Anterior cingulate cortex (tissue), 58 donors: ENCODE data around the gene WNT7B.

Source experiments
- DNase-seq, 58 donors: peaks; one replicate each; lab custom pipeline; 2025; lab: John Stamatoyannopoulos, UW

WNT7B gene

DNA sequence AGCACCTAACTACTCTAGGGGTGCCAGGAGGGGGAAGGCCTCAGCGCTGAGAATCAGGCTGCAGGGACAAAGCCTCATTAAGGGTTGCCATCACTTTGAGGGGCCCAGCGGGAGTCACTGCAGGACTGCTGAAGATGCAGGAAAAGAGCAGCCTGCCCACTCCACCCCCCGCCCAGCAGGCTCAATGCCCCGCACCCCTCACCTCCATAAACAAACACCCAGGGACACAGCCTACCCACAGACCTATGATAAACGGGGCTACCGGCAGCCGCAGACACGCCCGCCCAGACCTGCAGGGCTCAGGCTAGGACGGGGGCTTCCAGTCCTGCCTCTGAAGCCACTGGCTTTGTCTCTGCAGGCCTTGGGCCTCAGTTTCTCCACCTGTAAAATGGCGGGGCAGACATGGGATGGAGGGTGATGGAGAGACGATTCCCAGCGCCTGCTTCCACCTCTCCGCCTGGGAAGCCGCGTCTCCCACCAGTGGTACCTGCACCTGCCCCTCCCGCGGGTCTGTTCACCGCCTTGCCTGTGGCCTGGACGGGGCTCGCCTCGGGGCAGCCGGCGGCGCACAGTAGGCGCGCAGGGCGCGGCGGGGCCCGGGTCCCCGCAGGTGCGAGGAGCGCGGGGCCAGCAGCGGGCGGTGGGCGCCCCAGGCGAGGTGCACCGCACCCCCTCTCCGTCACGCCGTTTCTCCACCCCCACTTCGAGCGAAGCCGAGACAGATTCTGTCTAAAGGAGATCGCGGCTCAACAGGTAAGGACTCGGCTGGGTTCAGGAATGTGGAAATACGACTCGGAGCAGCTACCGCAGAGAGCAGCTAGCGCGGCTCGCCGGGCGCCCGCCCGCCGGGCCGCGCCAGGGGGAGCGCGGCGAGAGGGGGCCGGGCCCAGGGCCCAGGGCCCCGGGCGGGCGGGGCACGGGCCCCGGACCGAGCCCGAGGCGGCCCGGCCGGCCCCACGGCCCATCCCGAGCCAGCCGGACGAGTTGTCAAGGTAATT lies 1.5 kb downstream of the WNT7B start:
- DNase-seq: no peak

DNA sequence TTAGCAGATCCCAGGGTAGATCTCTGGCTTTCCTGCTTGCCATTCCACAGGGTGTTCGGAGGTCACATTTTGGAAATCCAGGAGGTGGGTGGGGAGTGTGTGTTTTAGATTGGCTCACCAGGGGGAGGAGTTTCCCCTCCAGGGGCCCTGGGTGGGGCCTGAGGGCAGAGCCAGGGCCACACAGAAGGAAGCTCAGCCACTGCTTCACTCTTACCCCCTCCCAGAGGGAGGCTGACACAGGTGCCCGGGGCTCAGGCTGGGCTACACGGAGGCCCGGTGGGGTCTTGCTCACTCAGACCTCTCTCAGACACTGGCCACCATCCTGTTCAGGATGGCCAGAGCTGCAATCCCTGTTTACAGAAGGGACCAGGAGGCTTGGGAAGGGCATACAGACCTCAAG lies 2.5 kb downstream of the WNT7B start:
- DNase-seq: no peak

DNA sequence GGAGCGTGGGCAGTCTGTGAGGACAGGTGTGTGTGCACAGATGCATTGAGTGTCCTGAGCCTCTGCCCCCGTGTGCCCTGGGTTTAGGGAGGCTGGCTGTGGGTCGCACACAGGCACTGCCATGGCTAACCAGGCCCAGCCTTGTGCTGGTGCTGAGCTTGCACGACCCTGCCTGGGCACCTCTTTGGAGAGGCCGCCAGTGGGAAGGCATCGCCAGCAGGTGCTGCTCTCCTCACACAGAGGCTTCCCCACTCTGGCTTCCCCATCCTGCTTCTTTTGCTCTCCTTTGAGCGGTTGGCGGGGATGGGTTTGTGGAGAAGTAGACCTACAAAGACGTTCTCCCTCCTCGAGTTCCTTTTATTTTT lies 4.1 kb downstream of the WNT7B start:
- DNase-seq: no peak

DNA sequence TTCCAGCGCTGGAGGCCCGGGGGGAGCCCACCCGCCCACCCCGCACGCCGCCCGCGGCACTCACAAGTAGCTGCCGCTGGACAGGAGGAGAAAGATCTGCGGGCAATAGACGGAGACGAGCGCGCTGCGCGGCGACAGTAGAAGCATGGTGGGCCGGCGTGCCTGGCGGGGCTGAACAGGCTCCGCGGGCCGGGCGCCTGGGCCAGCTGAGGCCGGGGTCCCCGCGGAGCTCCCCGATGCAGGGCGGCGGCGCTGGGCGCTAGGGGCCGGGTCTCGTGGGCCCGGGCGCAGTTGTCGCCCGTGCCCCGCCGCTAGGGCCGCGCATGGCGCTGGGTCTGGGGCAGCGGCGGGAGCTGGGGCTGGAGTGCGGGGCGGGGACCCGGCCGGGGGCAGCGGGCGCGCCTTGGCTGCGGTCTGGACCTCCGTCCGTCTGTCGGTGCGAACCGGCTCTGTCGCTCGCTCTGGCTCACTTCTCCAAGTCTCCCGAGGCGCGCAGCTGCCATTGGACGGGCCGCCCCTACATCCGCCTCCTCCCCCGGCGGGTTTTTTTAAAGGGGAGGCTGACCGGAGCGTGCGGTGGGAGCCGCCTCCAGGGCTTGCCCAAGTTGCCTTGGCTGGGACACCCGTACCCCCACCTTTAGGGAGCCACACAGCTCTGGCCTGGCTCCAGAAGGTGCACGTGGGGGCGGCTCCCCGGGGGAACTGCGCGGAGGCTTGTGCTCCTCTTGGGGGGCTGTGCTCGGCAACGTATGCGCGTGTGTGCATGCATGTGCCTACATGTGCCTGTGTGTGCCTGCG lies 4.7 kb downstream of the WNT7B start:
- DNase-seq: peak in 5 of 58 donors; percentile 9 to 43 (median 25)

DNA sequence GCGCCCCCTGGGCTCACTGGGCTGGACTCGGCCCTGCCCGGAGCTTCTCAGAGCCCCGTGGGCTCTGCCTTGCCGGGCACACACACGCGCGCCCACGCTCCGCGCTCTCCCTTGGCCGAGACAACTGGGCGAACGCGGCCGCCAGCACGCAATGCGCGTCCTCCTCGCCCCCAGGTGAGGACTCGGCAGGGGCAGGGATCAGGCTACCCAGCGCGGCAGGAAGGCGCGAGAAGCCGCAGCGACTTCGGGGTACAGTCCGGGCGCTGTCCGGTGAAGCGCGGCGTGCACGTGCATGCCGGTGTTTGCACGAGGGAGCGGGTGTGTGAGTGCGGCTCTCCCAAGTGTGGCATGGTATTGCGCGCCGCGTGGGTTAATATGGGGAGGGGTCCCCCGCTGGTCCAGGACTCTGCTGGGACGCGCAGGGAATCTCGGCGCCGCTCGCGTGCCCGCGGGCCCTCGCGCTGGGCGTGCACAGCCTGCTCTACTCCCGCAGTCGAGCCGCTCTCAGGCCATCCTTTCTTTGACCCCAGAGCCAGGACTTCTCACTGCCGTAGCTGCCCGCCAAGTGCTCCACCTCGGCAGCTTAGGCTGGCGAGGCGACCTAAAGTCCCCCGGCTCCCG lies 5.4 kb downstream of the WNT7B start:
- DNase-seq: no peak

DNA sequence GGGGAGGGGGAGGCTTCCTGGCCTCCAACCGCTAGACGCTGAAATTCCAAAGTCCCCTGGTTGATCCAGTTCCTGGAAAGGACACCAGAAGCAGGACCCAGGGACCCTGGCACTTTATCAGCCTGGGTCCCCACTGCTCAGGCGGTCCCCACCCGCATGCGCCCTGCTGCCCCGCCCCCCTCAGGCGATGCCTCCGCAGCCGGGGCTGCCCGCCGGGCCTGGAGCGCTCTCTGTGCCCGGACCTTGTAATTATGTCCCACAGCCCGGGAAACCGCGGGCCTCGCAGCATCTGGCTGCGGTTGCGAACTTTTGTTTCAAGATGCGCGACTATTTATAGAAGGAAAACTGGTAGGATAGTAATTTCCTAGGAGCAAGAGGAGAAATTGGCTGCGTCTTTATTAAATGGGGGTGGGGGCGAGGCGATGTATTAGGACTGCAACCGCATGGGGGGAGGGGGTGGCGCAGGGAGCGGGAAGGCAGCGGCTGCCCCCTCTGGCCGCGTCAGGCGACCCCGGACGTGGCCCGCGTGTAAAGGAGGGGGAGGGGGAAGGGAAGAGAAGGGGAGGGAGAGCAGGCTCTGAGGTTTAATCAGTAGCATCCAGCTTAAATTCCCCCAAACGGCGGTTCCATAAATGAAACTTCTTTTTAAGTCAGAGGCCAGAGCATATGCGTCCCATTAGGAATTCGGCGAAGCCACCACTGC lies 6.1 kb downstream of the WNT7B start:
- DNase-seq: peak in 8 of 58 donors; percentile 11 to 40 (median 30)

DNA sequence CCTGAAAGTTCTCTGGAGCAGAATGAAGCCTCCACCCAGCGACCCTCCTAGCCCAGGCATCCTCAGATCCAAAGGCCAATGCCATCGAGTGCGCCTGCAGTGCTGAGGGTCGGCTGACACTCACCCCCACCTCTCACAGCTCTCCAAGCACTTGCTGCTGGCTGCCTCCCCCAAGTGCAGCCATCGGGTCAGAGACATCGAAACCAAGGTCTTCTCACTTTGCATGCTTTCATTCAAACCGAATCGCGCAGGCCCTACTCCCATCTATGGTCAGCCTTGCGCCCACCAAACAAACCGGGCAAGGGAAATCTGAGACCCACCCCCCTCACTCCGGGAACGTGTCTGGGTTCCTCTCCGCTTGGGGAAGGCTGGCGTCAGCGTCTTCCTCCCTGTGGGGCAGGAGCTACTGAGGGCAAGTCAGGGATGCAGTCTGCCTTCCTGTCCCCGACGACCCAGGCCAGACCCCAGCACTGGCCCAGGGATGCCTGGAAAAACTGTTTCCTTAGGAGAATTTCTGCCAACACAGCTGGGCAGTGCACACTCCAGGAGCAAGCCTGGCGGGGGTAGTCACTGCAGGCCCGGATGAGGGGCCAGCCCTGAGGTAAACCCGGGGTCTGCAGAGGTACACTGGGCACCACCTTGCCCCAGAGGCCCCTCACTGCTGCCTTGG lies 7.0 kb downstream of the WNT7B start:
- DNase-seq: no peak

DNA sequence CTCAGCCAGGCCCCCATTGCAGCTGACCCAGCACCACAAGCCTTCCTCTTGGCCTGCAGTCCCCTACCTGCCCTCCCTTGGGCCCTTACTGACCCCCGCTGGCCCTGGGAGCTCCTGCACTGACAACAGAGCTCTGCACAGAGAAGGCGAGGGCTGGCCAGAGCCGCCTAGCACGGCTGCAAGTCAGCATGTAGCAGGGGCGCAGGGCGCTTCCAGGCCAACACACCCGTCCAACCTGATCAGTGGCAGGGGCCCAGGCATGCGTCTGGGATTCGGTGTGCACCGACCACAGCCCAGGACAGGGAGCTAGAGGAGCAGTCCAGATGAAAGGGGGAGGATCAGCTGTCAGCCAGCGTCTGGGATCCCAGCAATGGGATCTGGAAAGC lies 7.6 kb downstream of the WNT7B start:
- no peak for DNase-seq

DNA sequence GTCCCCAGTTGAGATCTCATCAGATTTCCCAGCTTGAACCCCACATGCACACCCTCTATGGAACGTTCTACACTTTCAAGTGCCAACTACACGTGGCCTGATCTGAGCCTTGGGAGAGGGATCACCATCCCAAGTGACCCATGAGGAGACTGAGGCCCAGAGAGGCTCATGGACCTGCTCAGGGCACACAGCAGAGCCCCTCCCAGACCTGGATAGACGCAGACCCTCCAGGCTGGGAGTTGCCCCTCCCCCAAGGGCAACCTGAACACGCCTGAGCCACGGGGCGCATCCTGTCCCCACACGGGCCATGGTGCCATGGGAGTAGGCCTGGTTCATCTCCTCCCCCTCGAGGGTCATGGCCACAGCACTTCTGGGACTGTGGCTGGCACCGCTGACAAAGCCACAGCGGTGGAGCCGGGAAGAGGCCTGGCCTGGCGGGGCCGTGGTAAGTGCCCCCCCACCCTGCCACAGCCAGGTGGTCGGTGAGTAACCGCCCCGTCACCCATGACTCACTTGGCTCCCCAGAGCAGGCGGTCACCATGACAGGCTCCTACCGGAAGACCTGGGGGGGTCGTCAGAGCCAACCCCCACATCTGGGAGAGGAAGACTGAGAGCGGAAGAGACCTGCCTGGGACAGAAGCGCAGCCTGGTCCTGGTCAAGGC lies 8.1 kb downstream of the WNT7B start:
- no peak for DNase-seq

DNA sequence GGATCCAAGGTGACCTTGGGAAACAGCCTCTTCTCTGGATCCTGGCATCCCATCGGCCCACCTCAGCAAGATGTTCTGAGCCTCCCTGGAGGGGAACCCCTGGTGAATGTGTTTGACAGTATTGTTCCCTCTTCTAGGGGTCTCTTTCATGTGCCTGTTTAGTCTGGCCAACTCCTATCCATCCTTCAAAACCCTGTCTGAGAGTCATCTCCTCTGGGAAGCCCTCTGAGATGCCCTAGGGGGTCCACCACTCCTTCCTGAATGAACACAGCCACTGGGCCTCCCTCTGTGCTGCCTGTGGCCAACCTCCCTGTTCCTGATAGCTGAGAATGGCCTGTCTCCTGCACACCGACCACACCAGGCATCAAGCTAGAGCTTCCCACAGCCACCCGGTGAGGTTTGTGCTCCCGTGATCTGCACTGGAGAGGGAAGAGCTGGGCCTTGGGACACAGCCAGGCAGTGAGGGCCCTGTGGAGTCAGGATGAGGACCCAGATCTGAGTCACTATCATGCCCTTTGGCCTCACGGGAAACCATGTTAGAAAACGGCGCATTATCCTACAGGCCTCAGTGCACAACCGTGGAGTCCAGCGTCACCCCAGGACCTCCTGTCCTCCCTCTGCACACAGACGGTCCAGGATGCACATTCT lies 8.8 kb downstream of the WNT7B start:
- DNase-seq: no peak

DNA sequence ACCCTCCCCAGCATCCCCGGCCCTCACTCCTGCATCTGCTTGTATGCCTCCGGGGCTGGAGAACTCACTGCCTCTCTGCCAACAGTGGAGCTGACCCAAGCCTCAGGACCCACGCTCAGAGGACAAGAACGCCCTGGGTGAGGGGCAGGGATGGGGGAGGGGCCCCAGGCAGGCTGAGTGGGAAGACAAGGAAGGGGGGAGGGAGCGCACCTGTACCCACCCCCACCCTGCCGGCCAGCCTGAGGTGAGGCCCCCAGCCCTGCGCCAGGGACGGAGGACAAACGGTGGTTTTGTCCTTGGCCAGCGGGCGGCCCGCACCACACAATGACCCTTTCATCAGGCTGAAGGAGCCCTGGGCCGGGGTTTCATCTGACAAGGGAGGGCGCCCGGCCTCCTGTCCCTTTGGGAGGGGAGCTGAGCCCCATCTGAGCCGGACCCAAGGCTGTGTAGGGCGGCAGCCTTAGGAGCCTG lies 10.0 kb downstream of the WNT7B start:
- DNase-seq: peak in 7 of 58 donors; percentile 5 to 38 (median 18)

DNA sequence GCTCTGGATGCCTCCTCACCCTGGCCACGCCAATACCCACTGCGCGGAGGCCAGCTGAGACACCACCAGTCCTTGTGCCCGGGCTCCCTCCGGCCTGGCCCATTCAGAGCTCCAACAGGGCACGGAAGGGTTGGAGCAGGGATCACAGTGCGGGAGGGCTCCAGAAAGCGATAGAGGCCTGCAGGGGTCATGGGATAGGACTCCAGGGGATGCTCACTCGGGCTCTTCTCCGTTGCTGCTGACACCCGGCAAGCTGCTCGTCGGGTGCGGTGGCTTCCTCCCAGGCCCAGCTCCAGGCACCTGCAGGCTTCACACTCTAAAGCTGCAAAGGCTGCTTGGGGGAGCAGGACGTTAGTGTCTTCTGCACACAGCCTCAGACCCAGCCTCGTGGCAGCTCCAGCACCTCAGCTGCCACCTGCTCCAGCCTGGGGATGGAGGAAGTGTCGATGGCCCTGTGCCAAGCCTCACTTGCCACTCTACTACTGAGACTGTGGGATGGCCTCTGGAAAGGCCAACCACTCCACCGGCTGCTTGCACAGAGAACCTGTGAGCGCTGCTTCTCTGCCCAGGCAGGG lies 10.6 kb downstream of the WNT7B start:
- DNase-seq: peak in 5 of 58 donors; percentile 14 to 33 (median 21)

DNA sequence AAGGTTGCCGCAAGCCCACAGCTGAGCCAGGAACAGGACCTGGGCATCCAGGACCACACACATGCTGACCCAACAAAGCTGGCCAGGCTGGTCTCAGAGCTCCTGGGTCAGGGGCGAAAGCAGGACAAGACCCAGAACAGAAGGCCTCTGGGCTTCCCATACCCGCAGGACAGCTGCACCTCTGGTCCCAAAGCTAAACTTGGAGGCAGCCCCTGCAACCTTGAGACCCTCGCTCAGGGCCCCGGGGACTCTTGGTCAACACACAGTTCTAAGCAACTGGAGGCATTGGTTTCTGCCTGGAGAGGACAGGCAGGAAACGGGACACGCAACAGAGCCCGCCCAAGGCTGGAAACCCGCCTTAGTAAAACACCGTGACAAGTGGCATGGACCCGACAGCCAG lies 11.4 kb downstream of the WNT7B start:
- DNase-seq: no peak

DNA sequence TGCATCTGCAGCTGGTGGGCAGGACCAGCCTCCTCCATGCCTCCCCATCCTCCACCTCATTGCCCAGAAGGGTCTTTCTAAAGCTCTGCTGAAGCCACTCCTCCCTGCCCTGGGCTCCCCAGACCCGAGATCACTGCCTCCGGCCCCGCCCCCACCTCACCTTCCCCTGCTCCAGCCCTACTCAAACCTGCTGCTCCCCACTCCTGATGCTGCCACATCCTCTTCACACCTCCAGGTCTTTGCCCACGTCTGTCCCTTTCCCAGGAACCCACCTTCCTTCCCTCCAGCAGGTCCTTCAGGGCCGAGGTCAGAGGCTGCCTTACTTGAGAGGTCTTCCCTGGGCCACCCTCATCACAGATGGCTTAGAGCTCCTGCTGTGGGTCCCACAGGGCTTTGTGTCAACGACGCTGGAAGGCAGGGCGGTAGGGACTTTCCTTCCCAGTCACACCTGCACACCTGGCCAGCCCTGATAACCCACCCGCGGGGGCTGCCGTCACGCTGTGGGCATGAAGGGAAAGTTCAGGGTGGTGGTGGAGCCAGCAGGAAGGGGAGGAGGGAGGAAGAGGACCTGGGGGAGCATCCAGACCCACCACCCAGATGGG lies 11.9 kb downstream of the WNT7B start:
- DNase-seq: no peak

DNA sequence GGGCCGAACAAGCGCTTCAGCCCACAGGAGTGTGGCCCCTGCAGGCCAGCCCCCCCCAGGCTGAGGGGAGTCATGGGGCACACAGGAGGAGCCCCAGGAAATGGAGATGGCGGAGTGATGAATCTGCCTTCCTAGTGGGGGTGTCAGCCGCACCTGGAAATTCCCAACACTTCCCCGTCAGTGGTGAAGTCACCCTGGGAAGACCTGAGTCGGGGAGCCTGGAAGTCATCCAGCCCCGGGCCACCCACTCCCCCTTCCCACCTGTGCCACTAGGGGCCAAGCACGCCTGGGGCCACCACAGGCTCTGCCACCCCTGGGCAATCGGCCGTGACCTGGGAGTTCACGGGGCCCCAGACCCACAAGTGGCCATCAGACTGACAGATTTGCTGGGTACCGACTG lies 12.6 kb downstream of the WNT7B start:
- DNase-seq: no peak

DNA sequence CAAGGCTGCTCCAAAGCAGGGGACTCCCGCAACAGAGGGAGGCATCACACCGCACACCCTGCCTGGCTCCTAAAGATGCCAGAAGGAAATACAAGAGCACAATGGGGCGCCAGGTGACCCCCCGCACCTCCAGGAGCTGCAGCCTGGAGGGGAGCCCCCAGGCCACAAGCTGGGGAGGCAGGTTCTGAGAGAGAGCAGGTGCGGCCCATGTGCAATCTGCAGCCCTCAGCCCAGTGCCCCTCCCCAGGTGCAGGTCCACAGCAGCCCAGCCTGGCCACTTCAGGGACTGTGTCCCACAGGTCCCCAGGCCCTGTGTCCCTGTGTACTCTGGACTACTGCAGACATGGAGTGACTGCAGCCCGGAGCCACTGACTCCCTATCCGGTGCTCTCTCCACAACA lies 13.1 kb downstream of the WNT7B start:
- DNase-seq: no peak

DNA sequence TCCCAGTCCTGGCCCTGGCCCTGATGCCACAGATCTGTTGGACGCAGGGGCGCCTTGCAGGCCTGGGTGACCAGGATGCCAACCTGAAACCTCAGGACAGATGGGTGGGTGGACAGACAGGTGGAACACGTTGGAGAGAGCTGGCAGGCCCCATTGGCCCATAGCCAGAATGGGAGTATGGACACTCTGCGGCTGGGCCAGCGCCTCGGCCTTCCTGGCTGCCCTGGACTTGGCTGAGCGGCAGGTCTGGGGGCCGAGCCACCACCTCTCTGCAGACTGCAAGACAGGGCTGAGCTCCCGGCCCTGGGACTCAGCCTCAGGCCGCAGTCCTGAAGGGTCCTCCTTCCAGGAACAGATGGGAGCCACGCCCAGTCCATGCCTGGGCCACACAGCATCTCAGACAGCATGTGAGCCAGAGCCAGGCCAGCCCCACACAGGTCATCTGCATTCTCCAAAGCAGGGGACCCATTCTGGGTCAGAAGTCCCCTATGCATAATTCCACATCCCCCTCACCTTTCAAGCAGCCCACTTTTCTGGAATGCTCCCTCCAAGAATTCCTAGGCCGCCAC lies 14.1 kb downstream of the WNT7B start:
- DNase-seq: no peak

DNA sequence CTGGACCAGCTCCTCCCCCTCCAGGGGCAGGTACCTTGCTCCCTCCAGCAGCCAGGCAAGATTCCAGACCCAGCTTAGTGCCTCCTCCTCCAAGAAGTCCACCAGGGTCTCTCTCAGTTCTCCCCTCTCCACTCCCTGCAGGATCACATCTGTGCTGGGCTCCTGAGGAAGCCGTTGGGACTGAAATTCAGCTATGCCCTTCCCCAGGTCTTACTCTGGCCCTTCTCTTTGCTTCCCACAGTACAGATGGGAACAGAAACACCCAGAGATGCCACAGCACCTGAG lies 14.6 kb downstream of the WNT7B start:
- DNase-seq: no peak
